Measurements from ENCODE around the gene PBX1.

Gene PBX1

DNA sequence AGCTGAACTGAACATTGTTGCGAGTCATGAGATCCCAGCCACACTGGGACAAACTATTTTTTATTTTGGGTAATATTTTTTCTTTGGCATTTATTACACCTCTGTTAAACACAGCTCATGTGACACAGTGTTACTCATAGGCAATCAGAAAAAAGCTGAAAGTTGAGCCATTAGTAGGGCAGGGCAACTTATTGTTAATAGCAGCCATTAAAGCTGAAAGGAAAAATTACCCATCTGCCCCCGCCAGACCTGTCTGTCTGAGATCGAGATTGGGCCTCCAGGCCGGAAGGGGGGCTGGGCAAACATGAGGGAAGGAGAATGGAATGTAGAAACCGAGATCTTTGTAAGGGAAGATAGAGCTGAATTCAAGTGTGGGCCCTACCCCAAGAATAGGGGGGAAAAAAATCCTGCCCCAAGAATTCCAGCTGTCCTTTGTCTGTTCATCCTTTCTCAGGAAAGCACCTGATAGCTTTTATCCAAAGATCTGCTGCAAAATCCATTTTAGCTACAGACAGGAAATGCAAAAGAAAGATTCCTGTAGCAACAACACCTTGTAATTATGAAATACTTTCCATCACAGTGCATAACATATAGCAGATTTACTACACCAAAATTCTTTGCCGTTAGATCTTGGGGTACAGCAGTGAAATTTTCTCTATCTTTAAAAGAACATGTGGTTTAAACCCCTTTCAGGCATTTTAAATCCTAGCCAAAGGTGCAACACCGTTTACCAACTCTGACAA, 212.8 kb downstream of the PBX1 start:
- no peak overlapping the region for H3K27ac Mint-ChIP-seq
- no peak for ATAC-seq
- DNase-seq (ENCODE audit: low spot score in 2 of 2): no peak
- H3K4me1 Mint-ChIP-seq: no peaks in the 10 kb centered on the region
- no peaks in the 10 kb centered on the region for H3K36me3 Mint-ChIP-seq
- no peak overlapping the region for H3K4me3 Mint-ChIP-seq
- peaks cover 3% of the 10 kb centered on the region for H3K9me3 Mint-ChIP-seq

DNA sequence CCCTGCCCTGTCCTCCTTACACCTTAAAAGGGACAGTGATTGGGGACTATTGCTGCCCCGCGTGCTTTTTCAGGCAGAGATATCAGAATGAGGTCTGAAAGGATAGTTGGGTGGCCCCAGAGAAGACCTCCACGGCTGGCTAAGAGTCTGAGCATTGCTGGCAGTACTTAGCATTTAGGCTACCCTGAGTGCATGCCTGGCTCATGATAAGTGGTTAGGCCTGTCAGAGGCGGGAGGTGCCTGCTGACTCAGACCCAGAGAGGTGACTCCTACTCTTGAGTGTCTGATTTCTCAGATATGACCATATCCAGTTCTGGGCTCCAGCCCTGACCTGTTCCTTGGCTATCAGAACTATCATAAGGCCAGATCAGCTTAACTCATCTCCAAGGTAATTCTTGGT, 213.7 kb downstream of the PBX1 start:
- no peaks in the 10 kb centered on the region for H3K36me3 Mint-ChIP-seq
- no peak overlapping the region for H3K27ac Mint-ChIP-seq
- H3K4me1 Mint-ChIP-seq: no peaks in the 10 kb centered on the region
- H3K4me3 Mint-ChIP-seq: no peak overlapping the region
- no peak for DNase-seq (ENCODE audit: low spot score in 2 of 2)
- ATAC-seq: peak; percentile 87
- peaks cover 3% of the 10 kb centered on the region for H3K9me3 Mint-ChIP-seq

DNA sequence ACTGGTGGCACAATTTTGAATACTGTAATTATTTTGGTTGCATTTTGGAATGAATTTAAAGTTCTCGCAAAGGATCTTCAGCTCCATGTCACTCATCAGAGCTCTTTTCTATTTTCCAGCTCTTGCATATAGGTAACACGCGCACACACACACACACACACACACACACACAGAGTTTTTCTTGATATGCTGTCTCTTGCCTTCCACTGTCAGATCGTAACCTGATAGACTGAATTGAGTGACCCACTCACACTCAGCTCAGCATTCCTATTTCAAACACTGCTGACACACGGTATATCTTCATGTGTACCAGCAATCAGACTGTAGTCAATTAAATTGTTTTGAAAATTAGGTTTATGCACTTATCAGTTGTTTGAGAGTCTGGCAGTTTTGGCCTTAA, 214.1 kb downstream of the PBX1 start:
- H3K4me3 Mint-ChIP-seq: no peak overlapping the region
- no peak overlapping the region for H3K27ac Mint-ChIP-seq
- ATAC-seq (no peak), DNase-seq (ENCODE audit: low spot score in 2 of 2) (no peak)
- no peaks in the 10 kb centered on the region for H3K4me1 Mint-ChIP-seq
- peaks cover 3% of the 10 kb centered on the region for H3K9me3 Mint-ChIP-seq
- no peaks in the 10 kb centered on the region for H3K36me3 Mint-ChIP-seq

DNA sequence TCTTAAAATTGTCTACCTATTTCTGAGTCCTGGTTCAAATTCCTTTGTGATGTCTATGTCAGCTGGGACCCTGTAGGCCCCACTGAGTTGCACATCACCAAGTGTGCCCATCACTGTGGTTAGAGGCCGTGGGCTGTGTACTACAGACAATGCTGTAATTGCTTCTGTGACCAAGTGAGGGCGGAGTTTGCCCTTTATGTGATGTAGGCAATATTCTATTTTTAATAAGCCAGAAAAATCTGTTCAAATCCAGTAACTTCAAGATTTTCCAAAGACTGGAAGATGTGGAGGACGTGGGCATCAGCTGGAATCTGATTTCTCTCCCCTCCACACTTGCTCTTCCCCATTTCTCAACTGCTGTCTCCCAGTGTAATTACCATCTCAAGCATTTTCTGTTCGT, 215.4 kb downstream of the PBX1 start:
- DNase-seq (ENCODE audit: low spot score in 2 of 2) (no peak), ATAC-seq (no peak)
- Mint-ChIP-seq H3K4me1 (no peaks in the 10 kb centered on the region), H3K4me3 (no peak overlapping the region), H3K36me3 (no peaks in the 10 kb centered on the region), H3K9me3 (peaks cover 3% of the 10 kb centered on the region), H3K27ac (no peak overlapping the region)

DNA sequence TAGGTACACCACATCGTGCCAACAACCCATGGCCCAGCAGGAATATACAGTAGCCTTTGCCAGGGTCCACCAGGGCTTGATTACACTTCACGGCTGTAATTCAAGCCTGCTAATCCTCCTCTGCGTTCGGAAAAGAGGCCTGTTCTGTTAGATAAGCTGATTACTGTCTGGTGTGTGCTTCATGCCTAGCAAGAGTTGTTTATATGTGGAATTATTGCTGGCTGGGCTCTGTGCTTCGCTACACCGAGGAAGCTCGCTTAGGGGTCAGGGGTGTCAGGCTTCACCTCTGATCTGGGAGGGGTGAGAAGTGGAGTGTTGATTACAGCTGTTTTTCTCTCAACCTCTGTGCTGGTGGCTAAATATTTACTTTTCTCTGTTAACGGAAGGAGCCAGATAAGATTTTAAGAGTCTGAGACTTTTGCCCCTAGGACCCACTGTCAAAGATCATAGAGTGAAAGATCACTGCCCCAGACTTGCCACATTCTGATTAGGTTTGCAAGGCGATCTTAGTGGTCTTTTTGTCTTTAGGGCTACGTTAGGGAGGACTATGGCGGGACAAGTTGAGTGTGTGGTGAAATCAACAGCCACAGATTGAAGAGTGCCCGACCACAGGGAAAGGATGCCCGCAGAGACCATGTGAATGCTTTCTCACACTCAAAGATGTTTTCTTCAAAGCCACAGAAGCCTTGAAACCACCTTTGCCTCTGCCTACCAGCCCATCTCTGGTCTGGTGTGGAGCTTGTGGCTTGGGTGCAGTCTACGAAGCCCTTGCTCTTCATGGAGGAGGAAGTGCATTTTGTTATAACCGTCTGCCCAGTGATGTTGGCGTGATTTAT, 216.1 kb downstream of the PBX1 start:
- H3K4me1 Mint-ChIP-seq: no peaks in the 10 kb centered on the region
- no peak overlapping the region for H3K4me3 Mint-ChIP-seq
- no peak overlapping the region for H3K27ac Mint-ChIP-seq

DNA sequence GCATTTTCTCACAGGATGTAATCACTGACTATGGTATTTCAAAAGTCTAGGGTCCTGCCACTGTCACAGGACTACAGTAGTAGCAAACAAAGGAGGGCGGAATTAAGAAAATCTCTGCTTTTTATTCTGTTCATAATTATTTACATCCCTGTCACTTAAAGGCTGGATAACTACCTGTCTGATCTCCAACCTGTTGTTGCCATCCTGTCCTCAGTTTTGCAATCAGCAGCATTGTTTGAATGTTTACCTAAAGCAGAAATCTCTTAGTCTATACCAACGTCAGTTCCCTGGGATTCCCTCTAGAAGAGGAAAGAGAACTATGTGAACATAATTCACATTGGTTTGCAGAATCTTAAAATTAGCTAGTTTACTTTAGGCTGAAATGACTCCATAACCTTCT, 218.5 kb downstream of the PBX1 start:
- Mint-ChIP-seq H3K27ac (no peak overlapping the region), H3K4me3 (no peak overlapping the region), H3K9me3 (peaks cover 3% of the 10 kb centered on the region), H3K4me1 (no peaks in the 10 kb centered on the region), H3K36me3 (no peaks in the 10 kb centered on the region)
- no peak for DNase-seq (ENCODE audit: low spot score in 2 of 2)
- no peak for ATAC-seq

More for the DNA sequence above, 216.1 kb downstream of the PBX1 start:
- DNase-seq (ENCODE audit: low spot score in 2 of 2) (no peak), ATAC-seq (no peak)
- no peaks in the 10 kb centered on the region for H3K36me3 Mint-ChIP-seq
- peaks cover 3% of the 10 kb centered on the region for H3K9me3 Mint-ChIP-seq

DNA sequence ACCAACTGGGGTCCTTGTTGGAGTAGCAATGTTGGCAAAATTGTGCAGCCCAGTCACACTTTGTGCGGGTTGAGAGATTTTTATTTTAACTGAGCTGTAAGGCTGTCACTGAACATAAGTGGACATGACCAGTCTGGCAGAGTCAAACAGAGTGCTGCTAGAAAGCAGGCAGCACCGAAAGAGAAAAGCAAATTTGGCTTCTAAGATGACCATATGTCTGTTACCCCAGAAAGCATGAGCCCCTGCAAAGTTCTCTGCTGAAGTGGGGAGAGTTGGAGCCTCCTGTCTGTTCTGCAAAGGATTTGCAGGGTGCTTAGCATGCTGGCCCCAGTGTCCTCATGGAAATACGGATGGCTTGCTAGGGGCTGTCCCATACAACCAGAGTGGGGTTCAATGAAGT, 220.4 kb downstream of the PBX1 start:
- Mint-ChIP-seq H3K4me1 (no peaks in the 10 kb centered on the region), H3K9me3 (no peaks in the 10 kb centered on the region), H3K4me3 (no peak overlapping the region), H3K27ac (no peak overlapping the region), H3K36me3 (no peaks in the 10 kb centered on the region)
- DNase-seq (ENCODE audit: low spot score in 2 of 2) (no peak), ATAC-seq (no peak)

DNA sequence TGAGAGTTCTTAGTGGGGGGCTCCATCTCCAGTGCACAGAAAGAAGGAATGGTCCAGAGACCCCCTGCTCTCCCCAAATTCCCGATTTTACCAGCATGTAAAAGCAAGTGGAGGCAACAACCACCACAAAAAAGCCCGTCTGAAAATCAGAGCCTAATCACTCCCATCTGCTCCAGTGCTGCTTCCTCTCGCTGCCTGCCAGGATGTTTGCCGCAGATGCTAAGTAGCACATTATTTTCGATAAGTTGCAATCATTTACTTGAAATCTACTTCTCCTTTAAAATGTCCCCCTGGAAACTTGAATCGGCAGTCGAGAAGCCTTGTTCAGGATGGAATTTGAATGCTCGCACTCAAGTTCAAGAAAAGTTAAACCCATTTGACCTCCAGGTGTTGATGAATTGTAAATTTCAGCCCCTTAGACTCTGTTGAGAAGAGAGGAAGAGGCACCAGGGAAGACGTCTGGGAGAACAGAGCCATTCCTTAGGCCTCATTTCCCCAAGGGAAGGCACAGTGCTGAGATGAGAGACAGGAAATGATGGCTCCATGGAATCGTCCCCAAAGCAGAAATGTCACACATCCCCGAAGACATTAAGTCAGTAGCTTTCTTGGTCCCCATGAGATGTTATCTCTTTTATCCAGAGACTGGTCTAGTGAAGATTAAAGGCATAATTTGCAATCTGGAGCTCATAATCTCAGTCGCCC, 221.3 kb downstream of the PBX1 start:
- Mint-ChIP-seq H3K4me1 (no peaks in the 10 kb centered on the region), H3K27ac (no peak overlapping the region), H3K9me3 (no peaks in the 10 kb centered on the region), H3K36me3 (no peaks in the 10 kb centered on the region), H3K4me3 (no peak overlapping the region)
- DNase-seq (ENCODE audit: low spot score in 2 of 2) (no peak), ATAC-seq (no peak)

DNA sequence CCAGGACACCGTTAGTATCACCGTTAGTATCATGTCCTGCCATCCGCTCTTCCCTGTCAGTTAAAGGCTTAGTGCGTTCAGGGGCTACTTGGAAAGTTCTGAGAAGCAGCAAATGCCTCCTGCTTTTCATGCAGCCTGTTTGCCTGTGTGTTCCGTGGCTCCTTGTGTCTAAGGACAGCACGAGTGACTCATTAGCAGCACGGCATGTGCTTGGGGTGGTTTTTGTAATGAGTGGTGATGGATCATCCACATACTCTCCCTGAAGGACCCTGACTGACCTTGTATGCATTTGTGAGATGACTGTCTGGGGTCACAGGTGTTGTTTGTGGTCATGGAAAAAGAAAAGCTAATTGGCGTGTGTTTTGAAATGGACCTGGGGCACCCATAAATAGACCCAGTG, 221.9 kb downstream of the PBX1 start:
- no peaks in the 10 kb centered on the region for H3K4me1 Mint-ChIP-seq
- DNase-seq (ENCODE audit: low spot score in 2 of 2) (no peak), ATAC-seq (no peak)
- no peak overlapping the region for H3K4me3 Mint-ChIP-seq
- no peaks in the 10 kb centered on the region for H3K36me3 Mint-ChIP-seq
- no peak overlapping the region for H3K27ac Mint-ChIP-seq
- H3K9me3 Mint-ChIP-seq: no peaks in the 10 kb centered on the region

DNA sequence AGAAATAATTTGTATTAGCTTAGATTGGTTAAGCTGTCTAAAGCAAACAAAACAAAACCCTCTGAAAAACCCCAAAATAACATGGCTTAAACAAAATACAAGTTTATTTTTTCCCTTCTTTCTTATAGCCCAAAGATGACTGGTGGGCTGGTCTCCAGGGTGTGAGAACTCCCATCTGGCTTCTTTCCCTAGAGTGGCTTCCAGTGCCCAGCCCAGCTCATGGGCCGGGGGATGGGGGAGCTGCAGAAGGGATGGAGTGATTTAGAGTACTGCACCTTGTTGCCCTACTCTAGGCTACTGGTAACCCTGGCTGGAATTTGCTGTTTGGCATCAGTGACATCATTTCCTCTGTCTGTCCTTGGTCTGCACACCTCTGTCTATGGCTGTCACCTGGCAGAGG, 223.0 kb downstream of the PBX1 start:
- no peaks in the 10 kb centered on the region for H3K4me1 Mint-ChIP-seq
- no peak overlapping the region for H3K27ac Mint-ChIP-seq
- H3K9me3 Mint-ChIP-seq: no peaks in the 10 kb centered on the region
- no peak overlapping the region for H3K4me3 Mint-ChIP-seq
- no peak for ATAC-seq
- no peak for DNase-seq (ENCODE audit: low spot score in 2 of 2)
- H3K36me3 Mint-ChIP-seq: no peaks in the 10 kb centered on the region

DNA sequence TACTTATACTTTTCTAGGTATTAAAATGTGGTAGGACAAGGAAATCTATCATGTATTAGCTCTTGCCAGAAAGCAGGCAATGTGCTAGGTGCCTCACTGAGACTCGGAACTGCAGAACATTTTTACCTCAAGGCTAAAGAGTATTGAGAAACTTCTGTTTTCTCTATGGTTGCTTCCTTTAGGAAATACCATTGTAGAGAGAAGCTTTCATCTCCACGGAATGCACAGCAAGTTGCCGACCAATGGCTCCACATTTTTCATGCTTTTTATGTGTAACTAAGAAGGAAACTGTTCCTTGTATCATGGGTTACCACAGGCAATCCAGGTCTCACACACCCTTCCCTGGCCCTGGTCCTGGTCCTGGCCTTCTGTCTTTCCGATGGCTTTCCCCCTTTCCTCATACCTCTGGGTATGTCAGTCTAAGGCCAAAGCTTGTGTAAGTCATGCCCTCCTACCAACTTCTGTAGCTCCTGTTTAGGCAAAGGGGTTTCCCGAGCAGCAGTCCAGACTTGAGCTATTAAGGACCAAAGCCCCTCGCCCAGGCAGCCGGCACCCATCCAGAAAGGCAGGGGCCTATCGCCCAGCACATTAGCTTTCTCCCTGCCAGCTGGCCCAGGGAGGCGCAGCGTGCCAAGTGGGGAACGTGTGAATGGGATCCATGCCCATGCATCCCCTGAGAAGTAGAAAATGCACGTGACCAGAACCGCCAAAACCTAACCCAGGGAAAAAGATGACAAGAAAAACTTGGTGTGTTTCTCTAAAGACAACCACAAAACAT, 225.0 kb downstream of the PBX1 start:
- peaks cover 6% of the 10 kb centered on the region for H3K4me1 Mint-ChIP-seq
- DNase-seq (ENCODE audit: low spot score in 2 of 2) (no peak), ATAC-seq (no peak)
- H3K27ac Mint-ChIP-seq: no peak overlapping the region
- H3K9me3 Mint-ChIP-seq: no peaks in the 10 kb centered on the region
- no peaks in the 10 kb centered on the region for H3K36me3 Mint-ChIP-seq
- H3K4me3 Mint-ChIP-seq: no peak overlapping the region

DNA sequence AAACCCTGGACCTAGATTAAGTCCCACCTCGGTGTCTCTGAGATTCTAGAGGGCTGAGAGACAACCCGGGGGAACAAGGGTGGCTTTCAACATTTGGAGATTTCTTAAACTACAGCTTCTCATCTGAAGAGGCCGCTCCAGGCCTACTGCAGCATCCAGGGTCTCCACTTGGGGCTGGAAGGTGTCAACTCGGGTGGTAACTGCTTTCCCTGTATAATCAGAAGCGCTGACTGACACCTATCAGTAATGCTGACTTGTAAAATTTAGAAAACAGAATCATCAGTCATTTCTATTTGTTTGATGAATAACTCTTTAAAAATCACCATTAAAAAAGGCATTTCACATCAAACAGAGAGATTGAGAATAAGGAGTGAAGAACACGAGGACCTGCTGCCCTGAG, 226.0 kb downstream of the PBX1 start:
- Mint-ChIP-seq H3K27ac (no peak overlapping the region), H3K4me1 (peaks cover 6% of the 10 kb centered on the region), H3K9me3 (no peaks in the 10 kb centered on the region), H3K4me3 (no peak overlapping the region), H3K36me3 (no peaks in the 10 kb centered on the region)
- DNase-seq (ENCODE audit: low spot score in 2 of 2) (no peak), ATAC-seq (no peak)

DNA sequence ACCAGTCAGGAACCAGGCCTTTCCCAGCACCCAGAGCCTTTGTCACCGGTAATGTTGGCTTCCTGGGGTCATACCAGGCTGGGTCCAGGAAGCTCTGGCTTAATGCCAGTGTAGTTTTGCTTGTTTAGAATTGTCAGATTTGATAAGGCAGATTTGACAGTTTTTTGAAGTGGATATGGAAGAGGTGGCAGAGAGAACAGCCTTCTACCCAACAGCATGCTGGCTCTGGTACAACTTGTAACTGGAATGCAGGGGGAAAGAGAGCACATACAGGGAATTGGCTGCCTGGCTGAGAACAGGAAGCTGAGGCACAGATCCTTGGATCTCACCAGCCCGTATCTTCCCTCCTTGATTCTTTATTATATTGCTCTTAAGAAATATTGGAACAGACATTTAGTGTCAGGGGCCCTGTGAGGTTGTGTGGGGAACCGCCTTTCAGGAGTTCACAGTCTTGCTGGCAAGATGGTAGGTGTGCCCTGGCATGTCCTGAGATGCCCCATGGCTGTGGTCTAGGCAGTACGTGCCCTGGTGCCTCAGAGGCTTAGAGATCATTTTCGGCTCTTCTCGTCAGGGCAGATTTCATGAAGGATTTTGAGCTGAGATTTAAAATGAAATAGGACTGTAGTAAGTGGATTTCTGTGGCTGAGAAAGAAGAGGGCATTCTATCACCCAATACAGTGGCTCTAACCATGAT, 227.0 kb downstream of the PBX1 start:
- DNase-seq (ENCODE audit: low spot score in 2 of 2): no peak
- Mint-ChIP-seq H3K4me1 (peaks cover 6% of the 10 kb centered on the region), H3K4me3 (no peak overlapping the region), H3K27ac (no peak overlapping the region), H3K36me3 (no peaks in the 10 kb centered on the region), H3K9me3 (no peaks in the 10 kb centered on the region)
- no peak for ATAC-seq

DNA sequence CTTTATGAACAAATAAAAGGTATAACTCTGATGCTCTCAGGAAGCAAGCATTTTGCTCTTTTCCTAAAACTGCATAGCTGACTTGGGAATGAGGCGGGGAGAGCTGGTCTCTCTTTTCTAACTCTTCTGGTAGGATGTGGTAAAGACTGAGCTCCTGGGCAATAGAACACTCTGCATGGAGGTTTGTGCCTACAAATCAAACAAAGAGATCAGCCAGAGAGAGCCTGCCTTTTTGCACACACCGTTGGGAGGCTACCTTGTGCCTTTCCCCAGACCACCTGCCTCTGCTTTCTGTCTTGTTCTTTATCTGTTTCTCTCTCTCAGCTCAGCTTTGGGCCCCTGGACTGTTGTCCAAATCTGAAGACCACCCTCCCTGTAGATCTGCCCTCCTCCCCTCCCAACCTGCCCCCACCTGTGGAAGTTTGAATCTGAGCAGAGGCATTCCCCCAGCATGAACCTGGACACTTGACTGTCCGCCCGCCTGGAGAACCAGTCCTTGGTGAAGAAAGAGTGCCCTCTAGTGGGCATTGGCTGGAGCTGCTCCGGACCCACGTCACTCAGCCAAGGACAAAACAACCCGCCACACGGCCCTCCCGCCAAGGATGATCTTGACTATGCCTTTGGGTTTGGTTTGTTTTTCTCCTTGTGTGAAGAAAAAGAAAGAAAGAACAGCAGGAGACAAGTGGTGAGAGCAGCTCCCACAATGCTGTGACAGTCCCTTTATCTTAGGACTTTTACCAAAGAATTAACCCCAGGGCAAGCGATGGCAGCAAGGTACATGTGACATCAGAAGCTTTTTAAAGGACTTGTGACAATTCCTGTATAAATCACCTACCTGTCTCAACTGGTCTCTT, 228.2 kb downstream of the PBX1 start:
- DNase-seq (ENCODE audit: low spot score in 2 of 2): peak; percentile 49 to 72
- Mint-ChIP-seq H3K27ac (no peak overlapping the region), H3K9me3 (no peaks in the 10 kb centered on the region), H3K36me3 (no peaks in the 10 kb centered on the region), H3K4me1 (peaks cover 6% of the 10 kb centered on the region), H3K4me3 (no peak overlapping the region)
- ATAC-seq: peak; percentile 79

All from stimulated activated effector memory CD8-positive, alpha-beta T cell treated with anti-CD3 and anti-CD28 coated beads, Interleukin-12 subunit alpha, Interleukin-12 subunit beta, amount 100 ng/mL, for 72 hours (primary cell).